IMR-90 (cell line): ENCODE measurements around the gene RNF123. TPM values are rescaled to one million over a fixed set of nuclear protein-coding genes. Genes with fewer than 3 reads are reported as not detected.

Source experiments
- ATAC-seq: fragments of 200-7000 bp; cut with Tn5 transposase; 2 replicates; pipeline ENCODE4 v1.9.1; 2020; ENCODE audit warnings: low read depth, mild to moderate bottlenecking, moderate library complexity
- BruUV-seq: library from RNA; stranded (reverse); fragments of 400-500 nt; replicated peaks from 2 replicates; lab custom pipeline; 2021; lab: Mats Ljungman, UMichigan
- CTCF ChIA-PET: fragments of 300-600 bp; formaldehyde crosslinking; extraction: SDS; loops from one replicate; lab custom pipeline; 2021; ENCODE audit warnings: antibody characterized with exemption; lab: Yijun Ruan, JAX
- POLR2A ChIA-PET: fragments of 300-600 bp; sonication (Branson Sonifier 250); formaldehyde crosslinking; loops from one replicate; lab custom pipeline; 2022; ENCODE audit warnings: antibody characterized with exemption; ENCODE audit not compliant: unreplicated experiment; lab: Charles Lee
- DNase-seq: peaks from one replicate; pipeline ENCODE4 v3.0.0; 2013
- H2AFZ ChIP-seq: replicated peaks from 2 replicates; pipeline ENCODE3; 2013; ENCODE audit warnings: low read length, mild to moderate bottlenecking; ENCODE audit not compliant: poor library complexity
- H2AK5ac ChIP-seq: 2 replicates; pipeline ENCODE4 v1.6.1; 2013; ENCODE audit warnings: low read depth, low read length, inconsistent platforms
- H2AK9ac ChIP-seq: replicated peaks from 2 replicates; pipeline ENCODE3; 2013; ENCODE audit warnings: mild to moderate bottlenecking, low read depth, low read length, moderate library complexity; ENCODE audit not compliant: poor library complexity
- H2BK120ac ChIP-seq: 2 replicates; pipeline ENCODE4 v1.6.1; 2013; ENCODE audit warnings: low read depth, low read length, inconsistent platforms
- H2BK15ac ChIP-seq: 3 replicates; pipeline ENCODE4 v1.6.1; 2013; ENCODE audit warnings: low read depth, low read length, inconsistent platforms
- H2BK20ac ChIP-seq: 2 replicates; pipeline ENCODE4 v1.6.1; 2013; ENCODE audit warnings: low read depth, mild to moderate bottlenecking, inconsistent platforms, low read length, moderate library complexity
- H2BK5ac ChIP-seq: 2 replicates; pipeline ENCODE4 v1.6.1; 2013; ENCODE audit warnings: mild to moderate bottlenecking, low read depth, low read length, inconsistent platforms; ENCODE audit not compliant: poor library complexity, severe bottlenecking
- H3K14ac ChIP-seq: replicated peaks from 2 replicates; pipeline ENCODE4 v1.6.1; 2013; ENCODE audit warnings: low read depth, low read length, inconsistent platforms
- H3K18ac ChIP-seq: 2 replicates; pipeline ENCODE4 v1.6.1; 2013; ENCODE audit warnings: low read depth, low read length, control low read depth
- H3K23ac ChIP-seq: 2 replicates; pipeline ENCODE4 v1.6.1; 2013; ENCODE audit warnings: low read depth, low read length, inconsistent platforms
- H3K27ac ChIP-seq: 2 replicates; pipeline ENCODE4 v1.5.1; 2013; ENCODE audit warnings: mild to moderate bottlenecking, control low read depth, low read length; ENCODE audit not compliant: insufficient read depth
- H3K27me3 ChIP-seq: 2 replicates; pipeline ENCODE4 v1.6.1; 2013; ENCODE audit warnings: low read length; ENCODE audit not compliant: control insufficient read depth, insufficient read depth
- H3K36me3 ChIP-seq: 2 replicates; pipeline ENCODE4 v1.6.1; 2013; ENCODE audit warnings: low read length, mixed read lengths; ENCODE audit not compliant: control insufficient read depth, insufficient read depth
- H3K4ac ChIP-seq: 2 replicates; pipeline ENCODE4 v1.6.1; 2013; ENCODE audit warnings: low read depth, low read length, inconsistent platforms
- H3K4me1 ChIP-seq: 2 replicates; pipeline ENCODE4 v1.6.1; 2013; ENCODE audit warnings: low read length, mixed read lengths; ENCODE audit not compliant: control insufficient read depth, insufficient read depth
- H3K4me2 ChIP-seq: 2 replicates; pipeline ENCODE4 v1.6.1; 2013; ENCODE audit warnings: low read depth, mild to moderate bottlenecking, control low read depth, low read length, moderate library complexity
- H3K4me3 ChIP-seq: 2 replicates; pipeline ENCODE4 v1.5.1; 2013; ENCODE audit warnings: low read depth, mild to moderate bottlenecking, control low read depth, low read length, moderate library complexity; ENCODE audit not compliant: insufficient read depth
- H3K56ac ChIP-seq: 2 replicates; pipeline ENCODE4 v1.6.1; 2013; ENCODE audit warnings: low read length, inconsistent platforms; ENCODE audit not compliant: insufficient read depth; ENCODE audit errors: extremely low read depth
- H3K79me1 ChIP-seq, 2 experiments: 2 replicates each; pipeline ENCODE4 v1.6.1; 2013; ENCODE audit warnings: low read length in 2 of 2, inconsistent platforms in 1 of 2, low read depth in 1 of 2
- H3K9ac ChIP-seq: 2 replicates; pipeline ENCODE4 v1.6.1; 2013; ENCODE audit warnings: low read depth, low read length, control low read depth
- H3K9me1 ChIP-seq: 2 replicates; pipeline ENCODE4 v1.6.1; 2013; ENCODE audit warnings: low read length, inconsistent platforms; ENCODE audit not compliant: insufficient read depth
- H3K9me3 ChIP-seq: 2 replicates; pipeline ENCODE4 v1.6.1; 2013; ENCODE audit warnings: low read length; ENCODE audit not compliant: control insufficient read depth, insufficient read depth
- H4K20me1 ChIP-seq: 2 replicates; pipeline ENCODE4 v1.6.1; 2013; ENCODE audit warnings: low read length, inconsistent platforms; ENCODE audit not compliant: insufficient read depth
- H4K5ac ChIP-seq: 2 replicates; pipeline ENCODE4 v1.6.1; 2013; ENCODE audit warnings: mild to moderate bottlenecking, low read depth, low read length, control low read depth
- H4K8ac ChIP-seq, 2 experiments: 2 replicates each; pipeline ENCODE4 v1.6.1; 2013; ENCODE audit warnings: low read depth in 2 of 2, low read length in 2 of 2, control low read depth in 1 of 2, inconsistent platforms in 1 of 2
- H4K91ac ChIP-seq: 2 replicates; pipeline ENCODE4 v1.6.1; 2013; ENCODE audit warnings: low read depth, low read length, inconsistent platforms; ENCODE audit not compliant: insufficient read depth
- MAFK ChIP-seq: IDR thresholded peaks from 2 replicates; pipeline ENCODE4 v1.6.1; 2012; ENCODE audit warnings: low read depth, low read length, improper control_type of control experiment
- MAZ ChIP-seq: IDR thresholded peaks from 2 replicates; pipeline ENCODE4 v1.6.1; 2012; ENCODE audit warnings: low read depth, mild to moderate bottlenecking, low read length, improper control_type of control experiment, moderate library complexity, borderline replicate concordance
- NFE2L2 ChIP-seq: fragments of 150-350 bp; IDR thresholded peaks from 2 replicates; pipeline ENCODE4 v1.6.1; 2016; ENCODE audit warnings: low read depth, mild to moderate bottlenecking, low read length
- RCOR1 ChIP-seq: IDR thresholded peaks from 2 replicates; pipeline ENCODE4 v1.6.1; 2012; ENCODE audit warnings: mild to moderate bottlenecking, low read length, improper control_type of control experiment; ENCODE audit not compliant: insufficient replicate concordance
- WGBS, 2 experiments: methylation state at CpG; one replicate each; pipeline versions ENCODE4 v1.1.5 to v1.1.7; 2013; ENCODE audit warnings: missing lambda C conversion rate in 2 of 2; ENCODE audit not compliant: insufficient read length in 1 of 2; ENCODE audit errors: extremely low coverage in 2 of 2; 5-methylcytosine and 5-hydroxymethylcytosine counted together
- dilution Hi-C: fragments of 300-500 bp; cut with HindIII; formaldehyde crosslinking; loops from one replicate; pipeline ENCODE4 v1.14.3; 2018; ENCODE audit warnings: low sequenced_read_pairs; ENCODE audit not compliant: unreplicated experiment
- in situ Hi-C: fragments of 300-500 bp; cut with MboI; formaldehyde crosslinking; loops from 3 replicates; pipeline ENCODE4 v1.14.3; 2019; ENCODE audit warnings: low sequenced_read_pairs, inconsistent platforms, mixed read lengths
- intact Hi-C: fragments of 100-400 bp; cut with micrococcal nuclease; formaldehyde crosslinking; loops from 2 replicates; pipeline ENCODE4 v1.10.0; 2022
- polyA plus RNA-seq, 3 experiments: library from polyadenylated mRNA; depleted of rRNA; stranded (reverse); fragments of >200 nt; gene quantifications; 2 replicates each; pipeline ENCODE4 v1.2.3, GENCODE V29; 2012; ENCODE audit warnings: low replicate concordance in 1 of 3
- total RNA-seq: library from RNA; depleted of rRNA; stranded (reverse); fragments of >200 nt; gene quantifications from 2 replicates; pipeline ENCODE4 v1.2.3, GENCODE V29; 2012
- TF ChIP-seq, protein P1 (sequence below): conservative IDR thresholded peaks from 2 replicates; pipeline ENCODE4 v1.5.1; 2012; ENCODE audit warnings: mild to moderate bottlenecking, low read depth, low read length, improper control_type of control experiment

RNF123 gene
- total and polyA plus RNA-seq, 2 of the 4 experiments (the other 2 are of a cell fraction) = 13.4 to 37.7 TPM

GRCh38 chr3:49652903-49653415 is 36.4 kb upstream of the RNF123 start:
- no peak overlapping the region for H3K27ac ChIP-seq
- H2AK5ac ChIP-seq = no peak overlapping the region
- in situ Hi-C loops (no loop called here), dilution Hi-C loops (no loop called here), intact Hi-C loops (no loop called here)
- H4K5ac ChIP-seq = no peak overlapping the region
- no peak overlapping the region for H3K18ac ChIP-seq
- no peak overlapping the region for H4K91ac ChIP-seq
- DNase-seq (no peak), ATAC-seq (no peak)
- no peak overlapping the region for H3K4ac ChIP-seq
- H3K4me1 ChIP-seq = no peaks in the 10 kb centered on the region
- H3K14ac ChIP-seq = no peak overlapping the region
- no peak overlapping the region for H2BK15ac ChIP-seq
- no peak overlapping the region for H3K9ac ChIP-seq
- no peak overlapping the region for H3K23ac ChIP-seq
- H3K36me3 ChIP-seq = no peaks in the 10 kb centered on the region
- H4K8ac ChIP-seq = no peak overlapping the region
- no TSS peak for BruUV-seq
- H2BK20ac ChIP-seq = no peak overlapping the region
- H3K56ac ChIP-seq = no peak overlapping the region
- WGBS, 2 experiments = 40% methylated on average over 1 of the region's 21 CpGs; no CpG with 5 or more reads in 1 of the 2 experiments
- peaks cover 3% of the 10 kb centered on the region; the same call in 1 of the 2 replicates for H3K9me1 ChIP-seq
- TF ChIP-seq RCOR1 = no peak
- TF ChIP-seq, protein P1, sequence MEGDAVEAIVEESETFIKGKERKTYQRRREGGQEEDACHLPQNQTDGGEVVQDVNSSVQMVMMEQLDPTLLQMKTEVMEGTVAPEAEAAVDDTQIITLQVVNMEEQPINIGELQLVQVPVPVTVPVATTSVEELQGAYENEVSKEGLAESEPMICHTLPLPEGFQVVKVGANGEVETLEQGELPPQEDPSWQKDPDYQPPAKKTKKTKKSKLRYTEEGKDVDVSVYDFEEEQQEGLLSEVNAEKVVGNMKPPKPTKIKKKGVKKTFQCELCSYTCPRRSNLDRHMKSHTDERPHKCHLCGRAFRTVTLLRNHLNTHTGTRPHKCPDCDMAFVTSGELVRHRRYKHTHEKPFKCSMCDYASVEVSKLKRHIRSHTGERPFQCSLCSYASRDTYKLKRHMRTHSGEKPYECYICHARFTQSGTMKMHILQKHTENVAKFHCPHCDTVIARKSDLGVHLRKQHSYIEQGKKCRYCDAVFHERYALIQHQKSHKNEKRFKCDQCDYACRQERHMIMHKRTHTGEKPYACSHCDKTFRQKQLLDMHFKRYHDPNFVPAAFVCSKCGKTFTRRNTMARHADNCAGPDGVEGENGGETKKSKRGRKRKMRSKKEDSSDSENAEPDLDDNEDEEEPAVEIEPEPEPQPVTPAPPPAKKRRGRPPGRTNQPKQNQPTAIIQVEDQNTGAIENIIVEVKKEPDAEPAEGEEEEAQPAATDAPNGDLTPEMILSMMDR = no peak
- TF ChIP-seq MAFK = no peak
- no peak for TF ChIP-seq MAZ
- no peak for TF ChIP-seq NFE2L2
- H4K20me1 ChIP-seq = no peaks in the 10 kb centered on the region
- CTCF ChIA-PET = no interaction called here
- no peak overlapping the region for H3K4me3 ChIP-seq
- H2AK9ac ChIP-seq = no peak overlapping the region
- H3K79me1 ChIP-seq = no peaks in the 10 kb centered on the region
- no peaks in the 10 kb centered on the region for H3K9me3 ChIP-seq
- peaks cover 33% of the 10 kb centered on the region for H3K27me3 ChIP-seq
- POLR2A ChIA-PET = no interaction called here
- no peak overlapping the region for H2BK5ac ChIP-seq
- no peak overlapping the region for H2BK120ac ChIP-seq
- H3K4me2 ChIP-seq = no peak overlapping the region
- no peak overlapping the region for H2AFZ ChIP-seq
